NCI-H748 (cell line): Measurements from ENCODE around the gene PCSK6.

ENCODE experiments used
- DNase-seq: peaks from one replicate; lab custom pipeline; 2025; ENCODE audit not compliant: unreplicated experiment; lab: John Stamatoyannopoulos, UW

The PCSK6 gene

GRCh38 chr15:101255615-101256241, 233.8 kb downstream of the PCSK6 start:
- DNase-seq: no peak

- DNase-seq: no peak
These were observed 234.5 kb downstream of the PCSK6 start for GRCh38 chr15:101255051-101255395.

DNA sequence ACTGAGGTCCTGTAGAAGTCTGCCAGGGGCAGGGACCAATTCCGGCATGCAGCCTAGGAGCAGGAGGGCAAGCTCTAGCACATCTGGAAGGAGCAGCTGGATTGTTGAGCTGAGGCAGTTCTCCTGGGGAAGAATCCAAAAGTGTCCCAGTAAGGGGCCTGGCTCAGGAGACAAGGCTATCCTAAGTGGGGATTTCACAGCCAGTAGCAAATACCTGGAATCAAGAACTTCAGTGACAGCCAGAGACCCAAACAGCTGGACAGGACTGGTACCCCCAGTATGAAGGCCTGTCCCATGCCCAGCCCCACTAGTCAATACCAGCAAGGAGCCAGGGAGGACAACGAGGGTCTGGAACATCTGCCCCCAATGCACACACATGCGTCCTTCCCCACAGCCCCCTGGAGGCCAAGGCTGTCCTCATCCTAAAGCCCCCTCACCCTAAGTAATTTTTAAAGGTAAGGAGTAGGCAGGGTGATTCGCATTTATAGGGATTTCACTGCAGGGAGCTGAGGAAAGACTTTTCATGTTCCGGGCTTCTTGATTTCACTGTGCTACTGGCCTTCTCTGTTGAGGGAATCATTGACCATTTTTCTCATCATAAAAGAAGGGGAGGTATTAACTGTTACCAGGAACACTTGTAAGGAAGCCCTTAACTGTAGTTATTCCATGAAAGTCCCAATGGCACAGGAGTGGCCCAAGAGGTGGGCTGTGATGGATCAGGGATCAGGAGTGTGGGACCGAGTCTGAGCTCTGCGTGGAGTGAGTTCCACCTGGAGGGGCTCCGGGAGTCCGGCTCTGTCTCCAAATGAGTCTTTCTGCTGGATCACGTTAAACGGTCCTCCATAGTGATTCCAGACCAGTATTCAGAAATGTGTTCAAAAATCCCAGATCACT, 235.1 kb downstream of the PCSK6 start:
- DNase-seq: no peak
